Lung (tissue), 12 donors: ENCODE measurements around the gene TXLNB. TPM values are rescaled to one million over a fixed set of nuclear protein-coding genes. Genes with fewer than 3 reads are reported as not detected.

Experiments
- ATAC-seq: fragments of 200-7000 bp; cut with Tn5 transposase; one replicate; pipeline ENCODE4 v1.9.1; 2020; ENCODE audit warnings: moderate number of reproducible peaks; ENCODE audit not compliant: insufficient read depth, low FRiP score
- DNase-seq, 3 donors: peaks; one replicate each; pipeline ENCODE4 v3.0.0-alpha.2; 2013 to 2017
- H3K27ac ChIP-seq, 2 donors: one replicate each; pipeline ENCODE4 v1.5.1; 2013; ENCODE audit warnings: mild to moderate bottlenecking in 2 of 2, moderate library complexity in 2 of 2, control low read depth in 1 of 2, inconsistent platforms in 1 of 2, low read depth in 1 of 2, low read length in 1 of 2
- H3K27me3 ChIP-seq, 3 donors: one replicate each; pipeline ENCODE4 v1.5.1; 2013; ENCODE audit warnings: low read length in 2 of 3; ENCODE audit not compliant: control insufficient read depth in 3 of 3, insufficient read depth in 3 of 3
- H3K36me3 ChIP-seq, 4 donors: one replicate each; pipeline ENCODE4 v1.5.1; 2013; ENCODE audit warnings: low read length in 4 of 4, mild to moderate bottlenecking in 1 of 4, moderate library complexity in 1 of 4; ENCODE audit not compliant: control insufficient read depth in 4 of 4, insufficient read depth in 4 of 4
- H3K4me1 ChIP-seq, 5 donors: one replicate each; pipeline ENCODE4 v1.5.1; 2013; ENCODE audit warnings: low read length in 5 of 5, mild to moderate bottlenecking in 2 of 5, moderate library complexity in 1 of 5; ENCODE audit not compliant: control insufficient read depth in 5 of 5, insufficient read depth in 5 of 5
- H3K4me3 ChIP-seq: one replicate; pipeline ENCODE4 v1.5.1; 2013; ENCODE audit warnings: mild to moderate bottlenecking, control low read depth, moderate library complexity
- H3K9ac ChIP-seq, 2 donors: one replicate each; pipeline ENCODE4 v1.5.1; 2013; ENCODE audit warnings: low read length in 2 of 2, control low read depth in 1 of 2; ENCODE audit not compliant: insufficient read depth in 1 of 2
- H3K9me3 ChIP-seq, 4 donors: one replicate each; pipeline ENCODE4 v1.5.1; 2013; ENCODE audit warnings: low read length in 3 of 4, mild to moderate bottlenecking in 1 of 4, moderate library complexity in 1 of 4; ENCODE audit not compliant: control insufficient read depth in 4 of 4, insufficient read depth in 3 of 4
- CTCF ChIP-seq: IDR thresholded peaks from 2 replicates; pipeline ENCODE4 v1.5.1; 2012; ENCODE audit warnings: mild to moderate bottlenecking; ENCODE audit errors: control extremely low read depth, extremely low read depth
- WGBS, 2 donors: extraction: QIAGEN DNeasy Blood & Tissue Kit; methylation state at CpG; one replicate each; pipeline ENCODE4 v1.1.7; 2013; 5-methylcytosine and 5-hydroxymethylcytosine counted together
- polyA plus RNA-seq, 2 donors: library from polyadenylated mRNA; stranded (reverse); fragments of 200-250 nt; gene quantifications; one replicate each; pipeline ENCODE4 v1.2.1, GENCODE V29; 2013
- total RNA-seq, 2 donors: library from RNA; depleted of rRNA in 1 of 2; stranded (reverse); fragments of >200 nt in 1 of 2; gene quantifications; one replicate each; pipeline ENCODE4 v1.2.1, GENCODE V29; 2014 to 2021
- donor health status: control.
- donor health status: control.
- donor health status: Bipolar disorder and iron deficiency.
- donor health status: healthy.
- donor health status: DM: yes; HTN: yes; CAD: no.

The TXLNB gene
- total and polyA plus RNA-seq, 4 donors = 0.31 to 2.8 (median 1.2) TPM

GRCh38 chr6:139335447-139336210 is 43.8 kb upstream of the TXLNB start:
- H3K27me3 ChIP-seq = no peaks in the 10 kb centered on the region
- ATAC-seq (no peak), DNase-seq (no peak)
- H3K36me3 ChIP-seq = no peaks in the 10 kb centered on the region
- H3K4me1 ChIP-seq = peaks cover 0 to 6% (median 3%) of the 10 kb centered on the region in 5 donors
- no peaks in the 10 kb centered on the region for H3K9me3 ChIP-seq
- TF ChIP-seq CTCF = no peak
- H3K27ac ChIP-seq = peak overlapping the region in 1 of 2 donors; percentile 78
- WGBS, 2 donors = 88 to 90% methylated on average over 5 of the region's 5 CpGs
- H3K4me3 ChIP-seq = no peak overlapping the region
- H3K9ac ChIP-seq = no peak overlapping the region

- WGBS, 2 donors = 48 to 64% methylated on average over 5 of the region's 5 CpGs
- Histone ChIP-seq H3K27ac (peak overlapping the region in 1 of 2 donors; percentile 78), H3K4me1 (peaks cover 0 to 6% (median 3%) of the 10 kb centered on the region in 5 donors), H3K27me3 (no peaks in the 10 kb centered on the region), H3K36me3 (no peaks in the 10 kb centered on the region), H3K9me3 (no peaks in the 10 kb centered on the region), H3K9ac (no peak overlapping the region), H3K4me3 (no peak overlapping the region)
- peak in 2 of 3 donors; percentile 55 to 63 for DNase-seq
- no peak for ATAC-seq
- TF ChIP-seq CTCF = no peak
Observed at GRCh38 chr6:139334806-139335446, 43.1 kb upstream of the TXLNB start.

- no peak for TF ChIP-seq CTCF
- no peaks in the 10 kb centered on the region for H3K27me3 ChIP-seq
- H3K9ac ChIP-seq = no peak overlapping the region
- H3K36me3 ChIP-seq = no peaks in the 10 kb centered on the region
- no peak overlapping the region for H3K27ac ChIP-seq
- no peaks in the 10 kb centered on the region for H3K9me3 ChIP-seq
- DNase-seq (no peak), ATAC-seq (no peak)
- WGBS, 2 donors = 66 to 73% methylated on average over 3 of the region's 3 CpGs
- peaks cover 0 to 5% (median 0%) of the 10 kb centered on the region in 5 donors for H3K4me1 ChIP-seq
- H3K4me3 ChIP-seq = no peak overlapping the region
Observed at GRCh38 chr6:139330826-139331500, 39.2 kb upstream of the TXLNB start.
